Cardiac fibroblast (primary cell): ENCODE measurements around the gene TDRD10.

Source experiments
- DNase-seq, 2 donors: peaks; one replicate each; pipeline versions ENCODE4 v3.0.0 to v3.0.0-alpha.2; 2010; ENCODE audit warnings: low read depth in 2 of 2
- H3K4me3 ChIP-seq, 2 donors: replicated peaks in 1 of 2; 1 replicate in 1 of 2; 2 replicates in 1 of 2; pipeline ENCODE4 v1.5.1; 2011; ENCODE audit warnings: low read depth in 2 of 2, low read length in 2 of 2, mild to moderate bottlenecking in 2 of 2, moderate library complexity in 1 of 2
- TF ChIP-seq, protein P1 (sequence below): IDR thresholded peaks from one replicate; pipeline ENCODE4 v1.5.1; 2011; ENCODE audit warnings: low read depth, mild to moderate bottlenecking, low read length, inconsistent platforms

TDRD10 gene

DNA sequence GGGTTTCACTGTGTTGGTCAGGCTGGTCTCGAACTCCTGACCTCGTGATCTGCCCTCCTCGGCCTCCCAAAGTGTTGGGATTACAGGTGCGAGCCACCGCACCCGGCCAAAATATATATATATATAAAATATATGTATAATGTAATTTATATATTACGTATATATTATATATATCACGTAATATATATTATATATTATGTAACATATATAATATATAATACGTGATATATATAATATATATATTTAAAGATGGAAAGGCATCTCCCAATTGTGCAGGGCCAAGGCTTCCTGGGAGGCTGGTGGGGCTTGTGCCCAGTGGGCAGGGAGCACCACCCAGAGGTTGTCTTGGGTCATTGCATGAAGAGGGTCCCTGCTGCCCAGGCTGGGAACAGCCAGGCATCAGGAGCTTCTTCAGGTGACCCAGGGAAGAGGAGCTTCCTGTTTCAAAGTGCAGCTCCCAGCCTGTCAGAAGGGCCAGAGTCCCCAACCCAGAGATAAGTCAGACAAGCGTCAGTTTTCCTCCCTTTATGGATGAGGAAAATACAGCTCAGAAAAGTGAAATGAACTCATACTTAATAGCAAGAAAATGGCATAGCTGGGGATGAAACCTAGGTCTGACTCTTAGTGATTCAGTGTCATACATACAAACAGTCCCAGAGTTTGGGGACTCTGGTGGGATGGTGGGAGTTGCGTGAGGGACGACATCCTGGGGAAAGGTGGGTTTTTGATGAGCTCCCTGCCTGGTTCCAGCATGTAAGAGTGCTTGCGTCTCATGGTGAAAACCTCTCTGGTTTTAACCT, 44.4 kb downstream of the TDRD10 start:
- H3K4me3 ChIP-seq = no peak overlapping the region
- peak; percentile 70 to 76 for DNase-seq
- TF ChIP-seq, protein P1, sequence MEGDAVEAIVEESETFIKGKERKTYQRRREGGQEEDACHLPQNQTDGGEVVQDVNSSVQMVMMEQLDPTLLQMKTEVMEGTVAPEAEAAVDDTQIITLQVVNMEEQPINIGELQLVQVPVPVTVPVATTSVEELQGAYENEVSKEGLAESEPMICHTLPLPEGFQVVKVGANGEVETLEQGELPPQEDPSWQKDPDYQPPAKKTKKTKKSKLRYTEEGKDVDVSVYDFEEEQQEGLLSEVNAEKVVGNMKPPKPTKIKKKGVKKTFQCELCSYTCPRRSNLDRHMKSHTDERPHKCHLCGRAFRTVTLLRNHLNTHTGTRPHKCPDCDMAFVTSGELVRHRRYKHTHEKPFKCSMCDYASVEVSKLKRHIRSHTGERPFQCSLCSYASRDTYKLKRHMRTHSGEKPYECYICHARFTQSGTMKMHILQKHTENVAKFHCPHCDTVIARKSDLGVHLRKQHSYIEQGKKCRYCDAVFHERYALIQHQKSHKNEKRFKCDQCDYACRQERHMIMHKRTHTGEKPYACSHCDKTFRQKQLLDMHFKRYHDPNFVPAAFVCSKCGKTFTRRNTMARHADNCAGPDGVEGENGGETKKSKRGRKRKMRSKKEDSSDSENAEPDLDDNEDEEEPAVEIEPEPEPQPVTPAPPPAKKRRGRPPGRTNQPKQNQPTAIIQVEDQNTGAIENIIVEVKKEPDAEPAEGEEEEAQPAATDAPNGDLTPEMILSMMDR = peak; percentile 91

DNA sequence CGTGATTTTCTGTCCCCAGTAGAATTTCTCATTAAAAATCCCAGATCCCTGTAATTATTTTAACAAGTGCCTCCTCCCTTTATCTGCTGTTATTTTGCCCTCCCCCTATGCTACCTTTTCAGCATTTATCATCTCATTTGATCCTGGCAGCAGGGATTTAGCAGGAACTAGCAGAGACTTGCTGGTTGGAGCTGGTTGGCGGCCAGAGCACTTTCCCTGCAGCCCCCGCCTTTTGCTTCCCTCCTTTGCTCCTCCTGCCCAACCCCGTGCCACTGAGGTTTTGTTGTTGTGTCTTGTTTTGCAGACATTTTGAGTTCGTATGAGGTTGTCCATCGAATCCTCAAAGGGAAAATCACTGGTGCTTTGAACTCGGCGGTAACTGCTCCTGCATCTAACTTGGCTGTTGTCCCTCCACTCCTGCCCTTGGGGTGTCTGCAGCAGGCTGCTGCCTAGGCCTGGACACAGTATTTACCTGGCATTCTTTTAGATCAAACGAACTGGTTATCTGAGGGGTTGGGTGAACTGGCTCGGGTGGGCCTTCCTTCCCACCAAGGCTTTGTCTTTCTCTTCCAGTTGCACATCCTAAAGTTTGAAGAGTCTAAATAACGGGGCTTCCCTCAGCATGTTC, 45.2 kb downstream of the TDRD10 start:
- no peak for DNase-seq
- TF ChIP-seq, protein P1 = no peak
- no peak overlapping the region for H3K4me3 ChIP-seq

DNA sequence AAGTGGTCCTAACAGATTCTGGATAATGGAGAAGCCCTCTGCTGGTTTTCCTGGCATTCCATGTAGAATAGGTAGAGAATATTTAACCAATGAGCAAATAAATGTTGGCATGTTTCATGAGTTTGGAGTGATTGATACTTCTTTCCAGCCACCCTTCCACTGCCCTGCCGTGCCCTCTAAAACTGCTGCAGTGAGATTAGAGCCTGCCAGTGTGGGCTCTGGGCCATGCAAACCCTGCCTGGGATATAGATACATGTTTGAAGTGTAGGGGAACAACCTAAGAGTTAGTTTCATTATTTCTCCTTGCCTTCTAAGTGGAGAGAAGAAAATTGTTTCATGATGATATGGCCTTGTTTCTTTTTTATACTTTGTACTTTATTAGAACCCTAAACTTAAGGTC, 46.0 kb downstream of the TDRD10 start:
- no peak for DNase-seq
- no peak overlapping the region for H3K4me3 ChIP-seq
- TF ChIP-seq, protein P1 = no peak

DNA sequence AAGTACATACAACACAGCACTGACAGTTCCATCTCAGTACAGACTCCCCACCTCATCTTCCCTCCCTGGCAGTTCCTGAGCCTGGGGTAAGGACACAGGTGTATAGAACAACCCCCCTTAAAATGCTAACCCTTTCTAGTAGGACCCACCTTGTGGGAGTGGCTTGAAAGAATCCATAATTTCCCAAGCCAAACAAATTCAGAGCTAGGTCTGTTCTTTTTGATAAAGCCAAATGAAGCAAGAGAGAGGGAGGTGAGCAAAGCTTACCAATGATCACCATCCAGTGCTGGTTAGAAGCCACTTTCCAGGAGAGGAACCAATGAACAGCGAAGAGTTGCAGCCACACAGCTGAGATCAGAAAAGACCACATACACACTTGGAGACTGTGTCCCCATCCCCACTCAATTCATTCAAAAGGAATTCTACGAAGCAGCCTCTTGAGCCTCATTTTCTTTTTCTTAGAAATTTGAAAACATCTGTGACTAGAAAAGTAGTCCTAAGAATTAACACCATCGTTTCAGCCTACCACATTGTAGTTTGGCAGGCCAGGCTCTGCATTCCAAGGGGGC, 47.3 kb downstream of the TDRD10 start:
- H3K4me3 ChIP-seq = no peak overlapping the region
- TF ChIP-seq, protein P1 = no peak
- DNase-seq = no peak

DNA sequence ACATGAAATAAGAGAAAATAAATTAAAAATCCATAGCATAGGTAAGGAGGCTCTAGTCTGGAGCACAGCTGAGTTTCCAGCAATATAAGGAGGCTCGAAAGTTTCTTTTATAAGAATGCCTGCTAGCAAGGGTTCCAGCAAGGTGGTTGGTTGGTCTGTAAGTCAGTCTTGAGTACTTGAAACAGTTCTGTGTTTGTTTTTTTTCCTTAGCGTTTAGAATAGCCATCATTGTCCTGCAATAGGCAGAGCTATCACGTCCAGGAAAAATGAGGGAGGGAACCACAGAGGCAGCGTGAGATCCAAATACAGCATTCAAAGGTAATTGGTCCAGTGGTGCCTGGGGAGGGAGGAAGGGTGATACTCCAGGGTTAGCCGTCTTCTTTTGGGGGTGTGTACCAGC, 48.1 kb downstream of the TDRD10 start:
- no peak overlapping the region for H3K4me3 ChIP-seq
- no peak for DNase-seq
- TF ChIP-seq, protein P1 = no peak

DNA sequence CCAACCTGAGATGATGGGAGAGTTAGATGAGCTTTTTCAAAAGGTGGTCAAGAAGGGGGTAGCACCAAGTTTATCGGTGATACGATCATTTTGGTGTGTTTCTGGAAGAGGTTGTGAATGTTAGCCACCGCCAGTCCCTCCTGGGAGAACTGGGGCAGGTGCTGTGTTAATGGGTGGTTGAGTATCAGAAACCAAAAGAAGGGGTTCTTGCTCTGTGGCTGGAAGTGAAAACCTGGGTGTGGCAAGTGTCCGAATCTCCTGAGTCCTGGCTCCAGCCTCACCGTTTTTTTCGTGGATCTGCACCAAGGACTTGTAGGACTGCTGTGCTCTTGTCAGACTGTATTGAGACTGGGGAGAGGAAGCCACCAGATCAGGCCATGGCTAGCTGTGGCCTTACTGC, 48.6 kb downstream of the TDRD10 start:
- H3K4me3 ChIP-seq = no peak overlapping the region
- DNase-seq = no peak
- TF ChIP-seq, protein P1 = no peak
